Islet of Langerhans (tissue), 1 donor: ENCODE data around the gene ETS1.

Source experiments
- FAIRE-seq: peaks from one replicate; lab custom pipeline; 2011; peaks lifted over from hg19 to GRCh38; lab: Jason Lieb, UNC

Gene ETS1

DNA sequence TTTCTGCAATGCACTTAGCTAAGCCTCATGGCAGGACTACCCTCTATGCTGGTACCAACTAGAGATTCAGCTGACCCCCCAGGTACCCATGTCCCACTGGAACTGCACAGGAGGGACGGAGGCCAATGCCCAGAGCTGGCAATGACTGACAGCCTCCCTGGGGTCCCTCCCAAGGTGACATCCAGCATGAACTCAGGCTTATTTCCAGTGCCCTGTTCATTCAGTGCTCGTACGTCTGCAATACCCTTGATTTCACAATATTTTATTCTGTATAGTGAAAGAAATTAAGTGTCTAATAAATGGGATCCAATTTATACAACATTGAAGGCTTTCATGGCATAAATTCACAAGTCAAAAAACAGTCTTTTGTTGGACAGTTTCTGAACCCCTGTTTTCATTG lies 20.2 kb downstream of the ETS1 start:
- no peak for FAIRE-seq

DNA sequence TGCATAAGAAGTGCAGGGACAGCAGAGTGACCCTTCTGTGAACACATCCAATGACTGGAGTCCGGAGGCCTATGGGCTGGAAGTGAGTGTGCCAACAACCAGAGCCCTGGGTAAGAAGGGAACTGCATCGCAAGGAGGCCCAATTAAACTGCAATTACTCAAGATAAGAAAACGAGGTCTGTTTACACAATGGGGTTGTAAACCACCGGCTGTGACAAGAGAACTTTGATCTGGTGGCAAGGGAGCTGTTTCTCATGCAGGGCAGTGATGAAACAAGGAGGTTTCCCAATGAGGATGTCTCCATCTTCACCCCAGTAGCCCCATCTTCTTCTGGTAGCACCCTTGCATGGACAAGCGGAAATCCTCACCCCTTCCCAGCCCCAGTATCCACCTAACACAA lies 21.5 kb downstream of the ETS1 start:
- no peak for FAIRE-seq

DNA sequence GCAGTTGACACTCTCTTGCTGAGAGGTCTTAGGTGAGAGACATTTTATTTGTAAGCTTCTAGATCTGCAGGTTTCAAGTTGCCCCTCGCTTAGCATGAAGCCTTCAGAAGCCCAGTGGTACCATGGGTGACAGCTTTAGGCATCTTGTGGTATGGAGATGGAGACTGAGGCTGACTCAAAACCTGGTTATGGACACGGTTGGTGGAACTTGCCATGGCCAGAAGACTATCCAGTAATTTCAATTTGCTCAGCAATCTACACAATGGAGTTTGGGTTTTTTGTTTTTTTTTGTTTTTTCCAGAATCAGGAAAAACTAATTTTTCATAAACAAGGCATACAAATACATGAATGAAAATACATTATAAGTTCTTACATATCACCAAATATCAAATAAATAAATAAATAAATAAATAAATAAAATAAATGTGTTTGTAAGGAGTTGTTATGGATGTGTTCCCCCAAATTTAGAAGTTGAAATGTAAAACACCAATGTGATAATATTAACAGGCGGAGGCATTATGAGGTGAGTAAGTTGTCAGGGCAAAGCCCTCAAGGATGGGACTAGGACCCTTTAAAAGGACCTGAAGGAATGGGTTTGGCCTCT lies 22.6 kb downstream of the ETS1 start:
- no peak for FAIRE-seq

- no peak for FAIRE-seq
Observed at GRCh38 chr11:128563942-128564641, 23.3 kb downstream of the ETS1 start.

DNA sequence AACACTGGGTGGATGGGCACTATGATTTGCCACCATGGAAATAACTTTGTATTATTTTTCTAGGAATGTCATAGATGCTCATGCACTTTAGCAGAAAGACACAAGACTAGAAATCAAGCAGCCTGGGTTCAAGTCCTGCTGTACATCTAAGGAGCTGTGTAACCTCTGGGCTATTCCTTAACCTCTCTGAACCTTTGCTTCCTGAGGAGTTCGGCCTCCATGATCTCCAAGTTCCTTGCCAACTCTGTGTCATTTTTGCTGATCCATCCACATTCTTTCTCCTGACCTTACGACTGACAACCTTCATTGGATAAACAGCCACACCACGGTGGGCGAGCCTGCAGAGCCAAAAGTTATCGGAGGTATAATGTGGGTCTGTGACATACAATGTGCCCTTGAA lies 24.1 kb downstream of the ETS1 start:
- FAIRE-seq: no peak

GRCh38 chr11:128559496-128560103 lies 27.8 kb downstream of the ETS1 start:
- no peak for FAIRE-seq

GRCh38 chr11:128555606-128556005 lies 31.8 kb downstream of the ETS1 start:
- no peak for FAIRE-seq

GRCh38 chr11:128553662-128554362 lies 33.5 kb downstream of the ETS1 start:
- no peak for FAIRE-seq

GRCh38 chr11:128552783-128553661 lies 34.3 kb downstream of the ETS1 start:
- FAIRE-seq: no peak

- FAIRE-seq: no peak
Observed at GRCh38 chr11:128551611-128552335, 35.6 kb downstream of the ETS1 start.

DNA sequence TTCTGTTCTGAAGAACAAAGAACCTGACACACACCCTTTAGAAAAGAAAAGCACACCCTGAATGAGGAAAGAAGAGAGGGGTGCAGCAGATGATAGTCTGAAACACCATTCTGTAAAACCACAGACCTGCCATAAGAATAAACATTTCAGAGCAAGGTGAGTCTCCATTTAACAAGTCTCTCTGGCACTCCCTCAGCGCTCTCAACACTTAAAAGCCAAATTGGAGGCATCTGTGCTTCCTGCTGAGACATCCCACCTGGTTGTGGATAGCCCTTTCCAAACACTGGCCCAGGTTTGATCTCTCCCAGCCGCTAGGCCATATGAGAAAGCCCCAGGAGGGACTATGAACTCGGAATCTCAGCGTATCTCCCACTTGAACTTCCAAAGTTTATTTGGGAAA lies 36.3 kb downstream of the ETS1 start:
- no peak for FAIRE-seq

DNA sequence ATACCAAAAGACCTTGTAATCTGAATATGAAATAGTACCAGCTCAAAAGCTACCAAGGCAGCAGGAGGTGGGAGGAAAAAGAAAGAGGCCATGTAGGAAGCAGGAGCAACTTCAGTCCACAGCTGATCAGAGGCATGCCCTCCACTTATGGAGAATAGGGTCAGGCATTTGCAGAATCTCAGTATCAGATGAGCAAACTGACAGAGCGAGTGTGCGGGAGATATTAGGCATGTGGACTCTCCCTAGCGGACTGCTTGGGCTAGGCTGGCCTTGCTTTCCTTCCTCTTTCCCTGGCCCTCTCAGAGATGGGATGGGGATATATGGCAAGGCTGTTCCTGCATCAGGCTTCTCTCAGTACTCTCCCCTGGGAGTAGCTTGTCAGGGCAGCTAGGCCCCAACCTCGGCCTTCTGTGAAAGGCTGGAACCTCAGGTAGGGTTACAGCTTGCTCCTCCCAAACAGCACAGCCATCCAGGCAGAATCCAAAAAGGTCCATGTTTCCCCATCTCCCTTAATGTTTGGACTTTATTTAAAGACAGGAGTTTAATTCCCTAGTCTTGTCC lies 37.0 kb downstream of the ETS1 start:
- no peak for FAIRE-seq

GRCh38 chr11:128549256-128549944 lies 38.0 kb downstream of the ETS1 start:
- no peak for FAIRE-seq

DNA sequence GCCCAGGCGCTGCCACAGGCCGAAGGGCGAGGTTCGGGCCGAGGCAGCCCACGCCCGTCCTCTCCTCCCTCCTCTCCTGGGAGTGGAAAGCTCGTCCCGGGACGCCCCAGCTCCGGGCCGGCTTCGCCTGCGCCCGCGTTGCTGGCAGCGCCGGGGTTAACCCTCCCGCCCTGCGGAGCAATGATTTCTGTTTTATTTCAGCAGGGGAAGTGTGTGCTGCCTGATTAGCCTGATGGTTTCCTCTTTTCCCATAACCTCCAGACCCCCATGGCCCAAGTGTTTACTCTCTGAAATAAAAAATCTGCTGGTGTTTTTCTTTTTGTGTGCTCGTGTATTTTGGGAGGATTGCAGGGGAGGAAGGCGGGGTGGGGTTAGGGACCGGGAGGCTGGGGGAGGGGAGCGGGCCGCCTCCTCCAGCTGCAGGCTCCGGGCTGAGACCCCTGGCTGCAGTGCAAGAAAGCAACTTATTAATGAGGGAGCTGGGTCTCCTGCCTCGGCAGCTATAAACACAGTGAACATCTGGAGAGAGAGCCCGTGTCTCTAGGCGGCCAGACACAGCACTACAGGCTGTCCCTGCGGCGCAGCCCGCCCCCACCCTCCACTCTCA lies 38.6 kb downstream of the ETS1 start:
- no peak for FAIRE-seq

GRCh38 chr11:128547946-128548648 lies 39.3 kb downstream of the ETS1 start:
- FAIRE-seq: no peak

DNA sequence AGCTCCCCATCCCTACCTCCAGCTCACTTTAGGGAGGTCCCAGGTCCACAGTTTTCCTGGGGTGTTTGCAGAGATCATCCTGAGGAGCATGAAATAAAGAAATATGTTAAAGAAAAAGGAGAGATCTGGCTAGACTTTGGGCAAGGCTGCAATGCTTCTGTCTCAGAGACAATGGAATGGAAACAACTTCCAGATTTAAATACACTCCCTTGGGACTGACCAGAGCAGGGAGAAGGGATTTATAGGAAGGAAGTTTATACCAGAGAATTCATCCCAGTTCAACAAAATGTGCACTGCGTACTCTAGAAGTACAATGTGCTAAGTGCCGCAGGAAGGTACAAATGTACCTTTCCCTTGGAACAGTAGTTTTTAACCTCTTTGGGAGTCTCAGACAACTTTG lies 40.4 kb downstream of the ETS1 start:
- no peak for FAIRE-seq

- FAIRE-seq: no peak
Observed at GRCh38 chr11:128544471-128545051, 42.8 kb downstream of the ETS1 start.

DNA sequence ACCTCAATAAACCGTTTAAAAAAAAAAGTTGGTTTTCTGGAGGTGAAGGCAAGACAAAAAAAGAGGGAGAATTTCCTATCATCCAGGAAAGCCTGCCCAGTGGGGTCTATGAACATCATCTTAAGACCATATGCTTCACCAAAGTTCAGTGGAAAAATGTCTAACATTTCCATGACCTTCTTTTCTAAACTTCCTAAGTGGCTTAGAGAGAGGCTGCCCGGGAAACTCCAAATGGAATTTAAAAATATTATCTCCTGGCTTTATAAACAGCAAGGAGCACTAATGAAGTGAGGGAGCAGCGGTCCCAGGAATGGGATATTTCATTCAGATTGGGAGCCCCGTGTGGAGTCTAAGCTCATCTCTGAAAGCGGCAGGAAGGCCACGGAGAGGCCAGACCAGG lies 46.9 kb downstream of the ETS1 start:
- FAIRE-seq: no peak

DNA sequence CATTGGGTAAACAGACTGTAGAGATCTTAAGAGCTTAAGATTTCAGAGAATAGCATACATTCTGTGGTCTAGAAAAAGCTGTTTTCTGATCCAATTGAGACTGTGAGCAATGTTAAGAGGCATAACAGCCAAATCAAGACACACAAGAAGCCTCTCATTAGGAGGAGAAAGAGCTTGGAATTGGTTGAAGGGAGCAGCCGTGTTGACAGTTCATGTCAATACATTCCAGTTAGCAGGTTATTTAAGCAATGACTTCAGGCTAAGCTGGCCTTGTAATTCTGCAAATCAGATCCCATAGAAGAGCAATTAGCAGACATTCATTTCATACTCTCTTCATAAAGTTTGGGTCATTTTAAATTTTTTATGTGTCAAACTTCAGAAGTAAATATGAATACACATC lies 50.9 kb downstream of the ETS1 start:
- FAIRE-seq: no peak
